Vagina (tissue), 2 donors: ENCODE results near the gene IMMP2L. TPM values are rescaled to one million over a fixed set of nuclear protein-coding genes. Genes with fewer than 3 reads are reported as not detected.
A peak's percentile ranks its signal among the peaks of the same experiment; 100 is the strongest.
"Not testable (repeated sequence)": the region's sequence is repeated elsewhere in the genome, so short reads cannot be mapped to it uniquely, and the experiment has no call there.

Experiments used
- DNase-seq, 2 donors: peaks; one replicate each; pipeline ENCODE4 v3.0.0-alpha.2; 2017; ENCODE audit errors: extremely low spot score in 2 of 2
- H3K27ac ChIP-seq: fragments of 200-600 bp; sonication (generic); one replicate; pipeline ENCODE4 v1.5.1; 2019
- H3K27me3 ChIP-seq: fragments of 200-600 bp; sonication (generic); one replicate; pipeline ENCODE4 v1.5.1; 2019
- H3K36me3 ChIP-seq, 2 donors: fragments of 200-600 bp; sonication (generic); one replicate each; pipeline ENCODE4 v1.5.1; 2017 to 2019
- H3K4me1 ChIP-seq: fragments of 200-600 bp; sonication (generic); one replicate; pipeline ENCODE4 v1.5.1; 2019
- H3K4me3 ChIP-seq, 2 donors: fragments of 200-600 bp; sonication (generic); 1 replicate in 1 of 2; 2 replicates in 1 of 2; pipeline ENCODE4 v1.5.1; 2016 to 2019
- H3K9me3 ChIP-seq: fragments of 200-600 bp; sonication (generic); one replicate; pipeline ENCODE4 v1.5.1; 2019
- POLR2A ChIP-seq, 2 donors: fragments of 450-650 bp; IDR thresholded peaks; one replicate each; pipeline ENCODE4 v1.6.1; 2017; ENCODE audit warnings: antibody characterized with exemption in 2 of 2, mild to moderate bottlenecking in 2 of 2, moderate library complexity in 2 of 2
- POLR2AphosphoS5 ChIP-seq, 2 donors: sonication (generic); formaldehyde crosslinking; IDR thresholded peaks; one replicate each; pipeline ENCODE4 v1.9.0; 2017; ENCODE audit warnings: antibody characterized with exemption in 2 of 2, mild to moderate bottlenecking in 2 of 2, low read depth in 1 of 2; ENCODE audit not compliant: insufficient read depth in 1 of 2
- intact Hi-C: fragments of 100-400 bp; cut with DNase I; formaldehyde crosslinking; loops from one replicate; pipeline ENCODE4 v1.15.1; 2023
- total RNA-seq: library from RNA; depleted of rRNA; stranded (reverse); fragments of >200 nt; gene quantifications from one replicate; pipeline ENCODE4 v1.2.3, GENCODE V29; 2016
- TF ChIP-seq, protein P1 (sequence below), 3 experiments: fragments of 450-650 bp in 2 of 3; fragments of 200-600 bp in 1 of 3; sonication (generic) in 1 of 3; IDR thresholded peaks; one replicate each; pipeline ENCODE4 v1.5.1; 2017 to 2019; ENCODE audit warnings: antibody characterized with exemption in 3 of 3, mild to moderate bottlenecking in 2 of 3, moderate library complexity in 2 of 3

IMMP2L gene
- 13.3 TPM for total RNA-seq

- Histone ChIP-seq H3K27ac (peak within 1 kb of the TSS; percentile 88), H3K9me3 (no peaks in the 10 kb centered on the region), H3K4me3 (peak within 1 kb of the TSS; percentile 81 to 84), H3K27me3 (no peaks in the 10 kb centered on the region), H3K36me3 (no peaks in the 10 kb centered on the region), H3K4me1 (peaks cover 36% of the 10 kb centered on the region)
- intact Hi-C loops = no loop called here
- peak in 1 of 2 donors; percentile 64 for TF ChIP-seq POLR2AphosphoS5 (IDR thresholded peaks at IDR 0.05; ENCODE audit: insufficient read depth in 1 of 2, low read depth in 1 of 2)
- peak in 1 of 2 donors; percentile 83 for TF ChIP-seq POLR2A (IDR thresholded peaks at IDR 0.05)
- TF ChIP-seq, protein P1, sequence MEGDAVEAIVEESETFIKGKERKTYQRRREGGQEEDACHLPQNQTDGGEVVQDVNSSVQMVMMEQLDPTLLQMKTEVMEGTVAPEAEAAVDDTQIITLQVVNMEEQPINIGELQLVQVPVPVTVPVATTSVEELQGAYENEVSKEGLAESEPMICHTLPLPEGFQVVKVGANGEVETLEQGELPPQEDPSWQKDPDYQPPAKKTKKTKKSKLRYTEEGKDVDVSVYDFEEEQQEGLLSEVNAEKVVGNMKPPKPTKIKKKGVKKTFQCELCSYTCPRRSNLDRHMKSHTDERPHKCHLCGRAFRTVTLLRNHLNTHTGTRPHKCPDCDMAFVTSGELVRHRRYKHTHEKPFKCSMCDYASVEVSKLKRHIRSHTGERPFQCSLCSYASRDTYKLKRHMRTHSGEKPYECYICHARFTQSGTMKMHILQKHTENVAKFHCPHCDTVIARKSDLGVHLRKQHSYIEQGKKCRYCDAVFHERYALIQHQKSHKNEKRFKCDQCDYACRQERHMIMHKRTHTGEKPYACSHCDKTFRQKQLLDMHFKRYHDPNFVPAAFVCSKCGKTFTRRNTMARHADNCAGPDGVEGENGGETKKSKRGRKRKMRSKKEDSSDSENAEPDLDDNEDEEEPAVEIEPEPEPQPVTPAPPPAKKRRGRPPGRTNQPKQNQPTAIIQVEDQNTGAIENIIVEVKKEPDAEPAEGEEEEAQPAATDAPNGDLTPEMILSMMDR (IDR thresholded peaks at IDR 0.05) = no peak
- DNase-seq = no peak
Measured at GRCh38 chr7:111561904-111562732, at the start of gene IMMP2L. IMMP2L (minus strand) TSS chr7:111562492.

- intact Hi-C loops = not testable (repeated sequence)
Measured at GRCh38 chr7:111609483-111610254, 47.4 kb upstream of the IMMP2L start.

GRCh38 chr7:111607621-111608020, 45.3 kb upstream of the IMMP2L start:
- intact Hi-C loops = no loop called here
- DNase-seq = no peak
- TF ChIP-seq POLR2A (IDR thresholded peaks at IDR 0.05) = no peak
- TF ChIP-seq POLR2AphosphoS5 (IDR thresholded peaks at IDR 0.05; ENCODE audit: insufficient read depth in 1 of 2, low read depth in 1 of 2) = no peak
- TF ChIP-seq, protein P1 (IDR thresholded peaks at IDR 0.05) = no peak
- H3K27me3 ChIP-seq = no peaks in the 10 kb centered on the region
- no peaks in the 10 kb centered on the region for H3K4me1 ChIP-seq
- no peak overlapping the region for H3K4me3 ChIP-seq
- H3K9me3 ChIP-seq = no peaks in the 10 kb centered on the region
- no peak overlapping the region for H3K27ac ChIP-seq
- no peaks in the 10 kb centered on the region for H3K36me3 ChIP-seq

More at GRCh38 chr7:111609483-111610254, 47.4 kb upstream of the IMMP2L start:
- H3K36me3 ChIP-seq, H3K4me1 ChIP-seq, H3K9me3 ChIP-seq, H3K27ac ChIP-seq, H3K27me3 ChIP-seq, DNase-seq, H3K4me3 ChIP-seq: not testable (repeated sequence)

DNA sequence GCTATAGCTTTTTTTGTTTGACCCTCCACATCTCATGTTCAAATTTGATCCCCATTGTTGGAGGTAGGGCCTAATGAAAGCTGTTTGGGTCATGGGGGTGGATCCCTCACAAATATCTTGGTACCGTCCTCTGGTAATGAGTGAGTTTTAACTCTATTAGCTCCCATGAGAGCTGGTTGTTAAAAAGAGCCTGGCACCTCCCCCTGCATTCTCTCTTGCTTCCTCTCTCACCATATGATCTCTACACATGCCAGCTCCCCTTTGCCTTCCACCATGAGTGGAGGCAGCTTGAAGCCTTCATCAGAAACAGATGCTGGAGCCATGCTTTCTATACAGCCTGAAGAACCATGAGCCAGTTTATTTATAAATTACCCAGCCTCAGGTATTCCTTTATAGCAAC, 43.0 kb upstream of the IMMP2L start:
- Histone ChIP-seq H3K36me3 (no peaks in the 10 kb centered on the region), H3K9me3 (no peaks in the 10 kb centered on the region), H3K27ac (no peak overlapping the region), H3K4me1 (no peaks in the 10 kb centered on the region), H3K4me3 (no peak overlapping the region), H3K27me3 (no peaks in the 10 kb centered on the region)
- intact Hi-C loops = no loop called here
- no peak for TF ChIP-seq POLR2AphosphoS5 (IDR thresholded peaks at IDR 0.05; ENCODE audit: insufficient read depth in 1 of 2, low read depth in 1 of 2)
- no peak for TF ChIP-seq POLR2A (IDR thresholded peaks at IDR 0.05)
- TF ChIP-seq, protein P1 (IDR thresholded peaks at IDR 0.05) = no peak
- DNase-seq = no peak

- Histone ChIP-seq H3K27ac (no peak overlapping the region), H3K27me3 (no peaks in the 10 kb centered on the region), H3K9me3 (no peaks in the 10 kb centered on the region), H3K36me3 (no peaks in the 10 kb centered on the region), H3K4me3 (no peak overlapping the region), H3K4me1 (no peaks in the 10 kb centered on the region)
- intact Hi-C loops = no loop called here
- no peak for DNase-seq
- TF ChIP-seq POLR2AphosphoS5 (IDR thresholded peaks at IDR 0.05; ENCODE audit: insufficient read depth in 1 of 2, low read depth in 1 of 2) (no peak), POLR2A (IDR thresholded peaks at IDR 0.05) (no peak)
- TF ChIP-seq, protein P1 (IDR thresholded peaks at IDR 0.05) = no peak
Measured at GRCh38 chr7:111600091-111600490, 37.8 kb upstream of the IMMP2L start.
